ENCODE data around the gene CCDC87.
"Not testable (repeated sequence)": the region's sequence is repeated elsewhere in the genome, so short reads cannot be mapped to it uniquely, and the experiment has no call there.

The CCDC87 gene

GRCh38 chr11:66625752-66626149 lies 32.9 kb upstream of the CCDC87 start:
- Mint-ChIP-seq H3K36me3 (peaks cover 38% of the 10 kb centered on the region), H3K27me3 (no peaks in the 10 kb centered on the region), H3K4me3 (no peak overlapping the region), H3K27ac (no peak overlapping the region), H3K4me1 (peaks cover 50% of the 10 kb centered on the region), H3K9me3 (no peaks in the 10 kb centered on the region)
- ATAC-seq (ENCODE audit: low read depth) = no peak
- DNase-seq (ENCODE audit: low spot score in 2 of 2) = no peak

GRCh38 chr11:66625041-66625751 lies 32.3 kb upstream of the CCDC87 start:
- Mint-ChIP-seq H3K27ac (no peak overlapping the region), H3K36me3 (peaks cover 38% of the 10 kb centered on the region)

GRCh38 chr11:66624450-66624849 lies 31.6 kb upstream of the CCDC87 start:
- H3K27ac Mint-ChIP-seq = no peak overlapping the region
- no peaks in the 10 kb centered on the region for H3K9me3 Mint-ChIP-seq
- H3K27me3 Mint-ChIP-seq = no peaks in the 10 kb centered on the region
- DNase-seq (ENCODE audit: low spot score in 2 of 2) = no peak
- H3K4me1 Mint-ChIP-seq = peaks cover 50% of the 10 kb centered on the region
- H3K36me3 Mint-ChIP-seq = peaks cover 38% of the 10 kb centered on the region
- H3K4me3 Mint-ChIP-seq = no peak overlapping the region
- no peak for ATAC-seq (ENCODE audit: low read depth)

More at GRCh38 chr11:66625041-66625751, 32.3 kb upstream of the CCDC87 start:
- no peak for DNase-seq (ENCODE audit: low spot score in 2 of 2)
- no peak for ATAC-seq (ENCODE audit: low read depth)
- Mint-ChIP-seq H3K4me1 (peaks cover 50% of the 10 kb centered on the region), H3K9me3 (no peaks in the 10 kb centered on the region), H3K4me3 (no peak overlapping the region), H3K27me3 (no peaks in the 10 kb centered on the region)

GRCh38 chr11:66619080-66619554 lies 26.3 kb upstream of the CCDC87 start:
- Mint-ChIP-seq H3K9me3 (no peaks in the 10 kb centered on the region), H3K4me3 (peak overlapping the region; percentile 94), H3K4me1 (peaks cover 51% of the 10 kb centered on the region), H3K36me3 (peaks cover 24% of the 10 kb centered on the region), H3K27ac (peak overlapping the region; percentile 98), H3K27me3 (no peaks in the 10 kb centered on the region)
- ATAC-seq (ENCODE audit: low read depth) (peak; percentile 37), DNase-seq (ENCODE audit: low spot score in 2 of 2) (peak in 1 of 2 donors; percentile 41)

GRCh38 chr11:66617155-66617834 lies 24.4 kb upstream of the CCDC87 start:
- H3K4me3 Mint-ChIP-seq = peak overlapping the region; percentile 94
- H3K36me3 Mint-ChIP-seq = peaks cover 13% of the 10 kb centered on the region
- no peaks in the 10 kb centered on the region for H3K27me3 Mint-ChIP-seq
- DNase-seq (ENCODE audit: low spot score in 2 of 2) (no peak), ATAC-seq (ENCODE audit: low read depth) (no peak)
- no peaks in the 10 kb centered on the region for H3K9me3 Mint-ChIP-seq
- H3K4me1 Mint-ChIP-seq = peaks cover 36% of the 10 kb centered on the region
- peak overlapping the region; percentile 98 for H3K27ac Mint-ChIP-seq

- Mint-ChIP-seq H3K9me3 (no peaks in the 10 kb centered on the region), H3K36me3 (peaks cover 13% of the 10 kb centered on the region), H3K27ac (peak within 1 kb of the TSS; percentile 98), H3K4me1 (peaks cover 37% of the 10 kb centered on the region), H3K4me3 (peak within 1 kb of the TSS; percentile 94), H3K27me3 (no peaks in the 10 kb centered on the region)
- ATAC-seq (ENCODE audit: low read depth) (peak; percentile 81), DNase-seq (ENCODE audit: low spot score in 2 of 2) (peak; percentile 96 to 98)
Observed at GRCh38 chr11:66616379-66617154, 23.7 kb upstream of the CCDC87 start, which contains the start of gene RBM14. RBM14 (plus strand) TSS chr11:66616630; CDS start chr11:66616721, 91 bp downstream.

- peaks cover 8% of the 10 kb centered on the region for H3K36me3 Mint-ChIP-seq
- no peak for DNase-seq (ENCODE audit: low spot score in 2 of 2)
- H3K9me3 Mint-ChIP-seq = no peaks in the 10 kb centered on the region
- ATAC-seq (ENCODE audit: low read depth) = no peak
- H3K27ac Mint-ChIP-seq = no peak overlapping the region
- H3K4me1 Mint-ChIP-seq = peaks cover 45% of the 10 kb centered on the region
- no peaks in the 10 kb centered on the region for H3K27me3 Mint-ChIP-seq
- no peak overlapping the region for H3K4me3 Mint-ChIP-seq
Observed at GRCh38 chr11:66614073-66614472, 21.2 kb upstream of the CCDC87 start.

GRCh38 chr11:66612458-66612857 lies 19.6 kb upstream of the CCDC87 start:
- ATAC-seq (ENCODE audit: low read depth) (no peak), DNase-seq (ENCODE audit: low spot score in 2 of 2) (no peak)
- H3K4me1 Mint-ChIP-seq = peaks cover 35% of the 10 kb centered on the region
- H3K4me3 Mint-ChIP-seq = peak overlapping the region; percentile 37
- H3K36me3 Mint-ChIP-seq = peaks cover 2% of the 10 kb centered on the region
- no peaks in the 10 kb centered on the region for H3K9me3 Mint-ChIP-seq
- H3K27ac Mint-ChIP-seq = no peak overlapping the region
- H3K27me3 Mint-ChIP-seq = no peaks in the 10 kb centered on the region

- no peak for DNase-seq (ENCODE audit: low spot score in 2 of 2)
- peaks cover 31% of the 10 kb centered on the region for H3K4me1 Mint-ChIP-seq
- H3K27ac Mint-ChIP-seq = peak overlapping the region; percentile 48
- H3K36me3 Mint-ChIP-seq = peaks cover 2% of the 10 kb centered on the region
- no peaks in the 10 kb centered on the region for H3K9me3 Mint-ChIP-seq
- no peaks in the 10 kb centered on the region for H3K27me3 Mint-ChIP-seq
- H3K4me3 Mint-ChIP-seq = peak overlapping the region; percentile 14
- ATAC-seq (ENCODE audit: low read depth) = no peak
Observed at GRCh38 chr11:66609721-66610617, 17.1 kb upstream of the CCDC87 start.

GRCh38 chr11:66607126-66607834 lies 14.4 kb upstream of the CCDC87 start:
- no peaks in the 10 kb centered on the region for H3K9me3 Mint-ChIP-seq
- H3K36me3 Mint-ChIP-seq = peaks cover 4% of the 10 kb centered on the region
- H3K4me3 Mint-ChIP-seq = no peak overlapping the region
- peaks cover 29% of the 10 kb centered on the region for H3K4me1 Mint-ChIP-seq
- H3K27me3 Mint-ChIP-seq = no peaks in the 10 kb centered on the region
- DNase-seq (ENCODE audit: low spot score in 2 of 2) = no peak
- no peak overlapping the region for H3K27ac Mint-ChIP-seq
- ATAC-seq (ENCODE audit: low read depth) = no peak

GRCh38 chr11:66606608-66607007 lies 13.7 kb upstream of the CCDC87 start:
- H3K4me3 Mint-ChIP-seq; H3K9me3 Mint-ChIP-seq; DNase-seq (ENCODE audit: low spot score in 2 of 2); ATAC-seq (ENCODE audit: low read depth); H3K27me3 Mint-ChIP-seq; H3K27ac Mint-ChIP-seq; H3K36me3 Mint-ChIP-seq: not testable (repeated sequence)
- H3K4me1 Mint-ChIP-seq = peaks cover 24% of the 10 kb centered on the region

GRCh38 chr11:66604155-66604554 lies 11.3 kb upstream of the CCDC87 start:
- DNase-seq (ENCODE audit: low spot score in 2 of 2) = no peak
- Mint-ChIP-seq H3K4me1 (peaks cover 13% of the 10 kb centered on the region), H3K36me3 (peaks cover 5% of the 10 kb centered on the region), H3K27me3 (no peaks in the 10 kb centered on the region), H3K27ac (no peak overlapping the region), H3K4me3 (no peak overlapping the region), H3K9me3 (no peaks in the 10 kb centered on the region)
- ATAC-seq (ENCODE audit: low read depth) = no peak

- peaks cover 5% of the 10 kb centered on the region for H3K36me3 Mint-ChIP-seq
Observed at GRCh38 chr11:66603072-66603471, 10.2 kb upstream of the CCDC87 start.

More at GRCh38 chr11:66603072-66603471, 10.2 kb upstream of the CCDC87 start:
- peaks cover 11% of the 10 kb centered on the region for H3K4me1 Mint-ChIP-seq
- H3K9me3 Mint-ChIP-seq = no peaks in the 10 kb centered on the region
- no peak for ATAC-seq (ENCODE audit: low read depth)
- H3K4me3 Mint-ChIP-seq = no peak overlapping the region
- no peaks in the 10 kb centered on the region for H3K27me3 Mint-ChIP-seq
- no peak overlapping the region for H3K27ac Mint-ChIP-seq
- no peak for DNase-seq (ENCODE audit: low spot score in 2 of 2)

Measured in memory B cell (primary cell).